H1 (cell line): Measurements from ENCODE around the gene PRPF18. TPM values are rescaled to one million over a fixed set of nuclear protein-coding genes. Genes with fewer than 3 reads are reported as not detected.

Experiments used
- CTCF ChIA-PET: fragments of 300-600 bp; sonication (Branson Sonifier 250); formaldehyde crosslinking; loops from one replicate; lab custom pipeline; 2021; ENCODE audit not compliant: partially characterized antibody; lab: Charles Lee
- POLR2A ChIA-PET: fragments of 300-600 bp; sonication (Branson Sonifier 250); formaldehyde crosslinking; loops from one replicate; lab custom pipeline; 2021; ENCODE audit warnings: inconsistent platforms; ENCODE audit not compliant: partially characterized antibody; lab: Charles Lee
- DNase-seq, 2 experiments: peaks; one replicate each; pipeline versions ENCODE4 v3.0.0 to v3.0.0-alpha.2; 2010 to 2022; ENCODE audit warnings: low spot score in 2 of 2, low read depth in 1 of 2, mixed read lengths in 1 of 2
- FAIRE-seq: peaks from 2 replicates; lab custom pipeline; 2011; peaks lifted over from hg19 to GRCh38; lab: Jason Lieb, UNC
- H2AFZ ChIP-seq: 2 replicates; pipeline ENCODE4 v1.8.1; 2012; ENCODE audit warnings: low read length, inconsistent platforms
- H2AK5ac ChIP-seq: 2 replicates; pipeline ENCODE4 v1.6.1; 2013; ENCODE audit warnings: low read depth, low read length
- H2BK120ac ChIP-seq: replicated peaks from 2 replicates; pipeline ENCODE3; 2013; ENCODE audit warnings: low read depth, low read length, inconsistent platforms
- H2BK12ac ChIP-seq: 2 replicates; pipeline ENCODE4 v1.6.1; 2013; ENCODE audit warnings: low read depth, low read length
- H2BK15ac ChIP-seq: 2 replicates; pipeline ENCODE4 v1.6.1; 2013; ENCODE audit warnings: low read length
- H2BK20ac ChIP-seq: 2 replicates; pipeline ENCODE4 v1.6.1; 2013; ENCODE audit warnings: low read length
- H2BK5ac ChIP-seq: 2 replicates; pipeline ENCODE4 v1.6.1; 2013; ENCODE audit warnings: low read depth, low read length
- H3K14ac ChIP-seq: 2 replicates; pipeline ENCODE4 v1.6.1; 2013; ENCODE audit warnings: inconsistent platforms; ENCODE audit not compliant: insufficient read length
- H3K18ac ChIP-seq: 2 replicates; pipeline ENCODE4 v1.6.1; 2013; ENCODE audit warnings: low read length; ENCODE audit errors: extremely low read depth
- H3K23ac ChIP-seq: 2 replicates; pipeline ENCODE4 v1.6.1; 2013; ENCODE audit warnings: inconsistent platforms; ENCODE audit not compliant: insufficient read length
- H3K23me2 ChIP-seq: 2 replicates; pipeline ENCODE4 v1.6.1; 2013; ENCODE audit warnings: low read depth, low read length
- H3K27ac ChIP-seq: 2 replicates; pipeline ENCODE4 v1.6.1; 2011; ENCODE audit warnings: low read depth, low read length, inconsistent platforms
- H3K27me3 ChIP-seq, 4 experiments: replicated peaks in 1 of 4; 1 replicate in 1 of 4; 2 replicates in 3 of 4; pipeline versions ENCODE4 v1.6.1 to v1.8.1; 2011 to 2013; ENCODE audit warnings: low read length in 3 of 4, mild to moderate bottlenecking in 3 of 4, inconsistent platforms in 2 of 4, mixed read lengths in 2 of 4, moderate library complexity in 1 of 4; ENCODE audit not compliant: control insufficient read depth in 3 of 4, insufficient read depth in 3 of 4; ENCODE audit errors: extremely low read depth in 1 of 4
- H3K36me3 ChIP-seq, 4 experiments: 2 replicates each; pipeline versions ENCODE4 v1.6.1 to v1.8.1; 2011 to 2013; ENCODE audit warnings: mild to moderate bottlenecking in 4 of 4, low read length in 3 of 4, moderate library complexity in 2 of 4, control low read depth in 1 of 4, inconsistent platforms in 1 of 4; ENCODE audit not compliant: insufficient read depth in 4 of 4, control insufficient read depth in 2 of 4
- H3K4ac ChIP-seq: replicated peaks from 2 replicates; pipeline ENCODE3; 2013; ENCODE audit warnings: low read length, low read depth, mixed read lengths, inconsistent platforms; ENCODE audit not compliant: insufficient read length
- H3K4me1 ChIP-seq, 4 experiments: replicated peaks in 1 of 4; 1 replicate in 1 of 4; 2 replicates in 3 of 4; pipeline versions ENCODE4 v1.6.1 to v1.8.1; 2011 to 2013; ENCODE audit warnings: low read length in 3 of 4, inconsistent platforms in 2 of 4, mixed read lengths in 1 of 4; ENCODE audit not compliant: insufficient read depth in 4 of 4, control insufficient read depth in 3 of 4
- H3K4me2 ChIP-seq, 2 experiments: 2 replicates each; pipeline versions ENCODE4 v1.6.1 to v1.8.1; 2011 to 2013; ENCODE audit warnings: low read depth in 2 of 2, low read length in 2 of 2, control low read depth in 1 of 2, inconsistent platforms in 1 of 2, mild to moderate bottlenecking in 1 of 2; ENCODE audit not compliant: insufficient read depth in 1 of 2
- H3K4me3 ChIP-seq, 4 experiments: fragments of 200-600, 300-600 bp in 1 of 4; sonication (generic), shearing (Covaris generic), sonication (Bioruptor Twin) in 1 of 4; 2 replicates each; pipeline versions ENCODE4 v1.5.1 to v1.8.1; 2011 to 2016; ENCODE audit warnings: low read length in 4 of 4, low read depth in 3 of 4, control low read depth in 2 of 4, inconsistent platforms in 2 of 4, mild to moderate bottlenecking in 2 of 4, mixed read lengths in 1 of 4, moderate library complexity in 1 of 4; ENCODE audit not compliant: insufficient read depth in 2 of 4; ENCODE audit errors: extremely low read depth in 1 of 4
- H3K56ac ChIP-seq: replicated peaks from 2 replicates; pipeline ENCODE3; 2013; ENCODE audit warnings: low read depth, mild to moderate bottlenecking, mixed read lengths, low read length, inconsistent platforms; ENCODE audit not compliant: insufficient read length
- H3K79me1 ChIP-seq: 2 replicates; pipeline ENCODE4 v1.6.1; 2013; ENCODE audit warnings: low read depth, low read length, control low read depth
- H3K79me2 ChIP-seq, 2 experiments: 2 replicates each; pipeline versions ENCODE4 v1.6.1 to v1.8.1; 2012 to 2013; ENCODE audit warnings: low read length in 2 of 2, mild to moderate bottlenecking in 2 of 2, inconsistent platforms in 1 of 2; ENCODE audit not compliant: insufficient read depth in 2 of 2, control insufficient read depth in 1 of 2
- H3K9ac ChIP-seq, 4 experiments: replicated peaks in 1 of 4; 1 replicate in 1 of 4; 2 replicates in 3 of 4; pipeline versions ENCODE4 v1.6.1 to v1.8.1; 2011 to 2013; ENCODE audit warnings: low read depth in 3 of 4, low read length in 3 of 4, control low read depth in 2 of 4, mild to moderate bottlenecking in 2 of 4, moderate library complexity in 2 of 4, inconsistent platforms in 1 of 4; ENCODE audit errors: extremely low read depth in 1 of 4
- H3K9me3 ChIP-seq, 2 experiments: 2 replicates each; pipeline versions ENCODE4 v1.6.1 to v1.8.1; 2012 to 2013; ENCODE audit warnings: mild to moderate bottlenecking in 2 of 2, moderate library complexity in 2 of 2, control low read depth in 1 of 2, inconsistent platforms in 1 of 2, low read depth in 1 of 2, low read length in 1 of 2, mixed read lengths in 1 of 2; ENCODE audit not compliant: insufficient read depth in 2 of 2
- H4K20me1 ChIP-seq, 2 experiments: replicated peaks in 1 of 2; 2 replicates each; pipeline versions ENCODE3 to v1.8.1; 2011 to 2013; ENCODE audit warnings: inconsistent platforms in 2 of 2, low read length in 2 of 2, mild to moderate bottlenecking in 1 of 2; ENCODE audit not compliant: insufficient read depth in 2 of 2, control insufficient read depth in 1 of 2
- H4K5ac ChIP-seq: 2 replicates; pipeline ENCODE4 v1.6.1; 2013; ENCODE audit warnings: low read length, low read depth, mixed read lengths, inconsistent platforms; ENCODE audit not compliant: insufficient read length
- H4K8ac ChIP-seq: 2 replicates; pipeline ENCODE4 v1.8.0; 2013; ENCODE audit warnings: mild to moderate bottlenecking, moderate library complexity, low read length, inconsistent platforms; ENCODE audit not compliant: insufficient read depth; ENCODE audit errors: extremely low read depth
- H4K91ac ChIP-seq: replicated peaks from 2 replicates; pipeline ENCODE3; 2013; ENCODE audit warnings: low read length, mixed read lengths, inconsistent platforms; ENCODE audit not compliant: insufficient read length
- BRCA1 ChIP-seq: IDR thresholded peaks from 2 replicates; pipeline ENCODE4 v1.6.1; 2012; ENCODE audit warnings: low read depth, low read length, improper control_type of control experiment
- CTCF ChIP-seq, 3 experiments: IDR thresholded peaks; 1 replicate in 2 of 3; 2 replicates in 1 of 3; pipeline versions ENCODE4 v1.5.1 to v1.6.1; 2011; ENCODE audit warnings: low read length in 3 of 3, mild to moderate bottlenecking in 3 of 3, inconsistent platforms in 2 of 3, low read depth in 1 of 3, moderate library complexity in 1 of 3; ENCODE audit not compliant: insufficient read depth in 1 of 3; ENCODE audit errors: control extremely low read depth in 1 of 3
- RAD21 ChIP-seq, 2 experiments: IDR thresholded peaks in 1 of 2; conservative IDR thresholded peaks in 1 of 2; 2 replicates each; pipeline ENCODE4 v1.6.1; 2011; ENCODE audit warnings: low read depth in 2 of 2, low read length in 2 of 2, improper control_type of control experiment in 1 of 2, inconsistent platforms in 1 of 2, mild to moderate bottlenecking in 1 of 2, moderate library complexity in 1 of 2
- SIRT6 ChIP-seq: IDR thresholded peaks from one replicate; pipeline ENCODE4 v1.7.1; 2012; ENCODE audit warnings: low read length, inconsistent platforms
- SRF ChIP-seq: IDR thresholded peaks from 2 replicates; pipeline ENCODE4 v1.6.1; 2011; ENCODE audit warnings: mild to moderate bottlenecking, low read depth, low read length, moderate library complexity
- TAF7 ChIP-seq: optimal IDR thresholded peaks from 2 replicates; pipeline ENCODE3; 2011; ENCODE audit warnings: low read depth, mild to moderate bottlenecking, inconsistent platforms, low read length, moderate library complexity, borderline replicate concordance
- TEAD4 ChIP-seq: IDR thresholded peaks from 2 replicates; pipeline ENCODE4 v1.6.1; 2012; ENCODE audit warnings: low read depth, low read length, inconsistent platforms, mixed read lengths
- WGBS, 2 experiments: shearing (Covaris generic) in 1 of 2; methylation state at CpG; one replicate each; pipeline versions ENCODE4 v1.1.6 to v1.1.7; 2013 to 2015; ENCODE audit warnings: low lambda C conversion rate in 2 of 2, mixed read lengths in 2 of 2, inconsistent platforms in 1 of 2, low coverage in 1 of 2, missing lambda C conversion rate in 1 of 2; ENCODE audit not compliant: insufficient replicate concordance in 2 of 2, insufficient coverage in 1 of 2, insufficient read length in 1 of 2; ENCODE audit errors: extremely low coverage in 1 of 2, missing lambda C conversion rate in 1 of 2; 5-methylcytosine and 5-hydroxymethylcytosine counted together
- polyA plus RNA-seq, 7 experiments: library from polyadenylated mRNA; depleted of rRNA in 3 of 7; stranded (reverse) in 5 of 7; unstranded in 2 of 7; fragments of >200 nt in 5 of 7; fragments of 200-250 nt in 2 of 7; gene quantifications; 1 replicate in 5 of 7; 2 replicates in 1 of 7; 4 replicates in 1 of 7; pipeline versions ENCODE4 v1.2.1 to v1.2.3, GENCODE V29; 2011 to 2013; ENCODE audit warnings: missing spikeins in 2 of 7, mixed read lengths in 2 of 7
- total RNA-seq: library from RNA; stranded (reverse); fragmentation: NEBNext Ultra II Directional; extraction: Animal tissue kit (Norgen Biotek cat#: 25700); gene quantifications from 2 replicates; pipeline ENCODE4 v1.2.1, GENCODE V29; 2021

PRPF18 gene
- total and polyA plus RNA-seq, 2 of the 8 experiments (the other 6 are each of a cell fraction or from before 2014, with no cell fraction given) = 3.8 to 12.6 TPM

- no peak overlapping the region for H3K56ac ChIP-seq
- H2BK20ac ChIP-seq = no peak overlapping the region
- no peaks in the 10 kb centered on the region for H3K27me3 ChIP-seq
- no peak overlapping the region for H2BK120ac ChIP-seq
- H3K23me2 ChIP-seq = no peaks in the 10 kb centered on the region
- H4K20me1 ChIP-seq = no peaks in the 10 kb centered on the region
- no peak overlapping the region for H4K91ac ChIP-seq
- no peak overlapping the region for H3K23ac ChIP-seq
- H3K79me1 ChIP-seq = no peaks in the 10 kb centered on the region
- DNase-seq (peak in 1 of 2 experiments; percentile 51), FAIRE-seq (peak; percentile 19)
- no peak overlapping the region for H3K14ac ChIP-seq
- H4K8ac ChIP-seq = no peak overlapping the region
- no peak overlapping the region for H2AK5ac ChIP-seq
- H3K9me3 ChIP-seq = no peaks in the 10 kb centered on the region
- H3K4ac ChIP-seq = no peak overlapping the region
- no peak overlapping the region for H3K9ac ChIP-seq
- no peak overlapping the region for H2BK12ac ChIP-seq
- no peaks in the 10 kb centered on the region for H3K79me2 ChIP-seq
- H2BK5ac ChIP-seq = 0 out of 2 replicates have a peak overlapping the region, but pooled peaks have one; percentile 26
- no peak overlapping the region for H2BK15ac ChIP-seq
- WGBS, 2 experiments = 90% methylated on average over 8 of the region's 8 CpGs; no CpG with 5 or more reads in 1 of the 2 experiments
- peaks cover 0 to 13% (median 2%) of the 10 kb centered on the region in 4 experiments; a peak in 3 of 8 replicates for H3K36me3 ChIP-seq
- no peak overlapping the region for H3K27ac ChIP-seq
- peaks cover 0 to 8% (median 2%) of the 10 kb centered on the region in 4 experiments; a peak in 5 of 7 replicates for H3K4me1 ChIP-seq
- no peak overlapping the region for H2AFZ ChIP-seq
- no peak overlapping the region for H3K4me3 ChIP-seq
- H3K4me2 ChIP-seq = no peak overlapping the region; a peak in 1 of 4 replicates
- POLR2A ChIA-PET = interaction anchor here (0.9 to 1.9 kb wide), 3 partner anchors 13 to 571 kb away, joined by 3 to 8 read pairs (median 3); no protein-coding TSS in a partner anchor
- no peak overlapping the region for H4K5ac ChIP-seq
- H3K18ac ChIP-seq = no peak overlapping the region
- CTCF ChIA-PET = interaction anchor here (0.7 to 5.5 kb wide), 16 partner anchors 7 to 586 kb away, joined by 3 to 29 read pairs (median 4); no protein-coding TSS in a partner anchor
- TF ChIP-seq TAF7 (no peak), SIRT6 (no peak), TEAD4 (no peak), SRF (no peak), RAD21 (IDR thresholded peaks at IDR 0.05 in 1 of 2, conservative IDR thresholded peaks at IDR 0.05 in 1 of 2; ENCODE audit: low read depth in 2 of 2, low read length in 2 of 2) (peak; percentile 26 to 52; a peak in 3 of 4 replicates), CTCF (IDR thresholded peaks at IDR 0.05; ENCODE audit: control extremely low read depth in 1 of 3, insufficient read depth in 1 of 3, low read depth in 1 of 3, low read length in 3 of 3) (peak; percentile 31 to 49 (median 43)), BRCA1 (no peak)
Observed at GRCh38 chr10:13614530-13615332, 28.0 kb downstream of the PRPF18 start.
